ENCODE measurements around the gene RAPGEF3. TPM values are rescaled to one million over a fixed set of nuclear protein-coding genes. Genes with fewer than 3 reads are reported as not detected.
A peak's percentile ranks its signal among the peaks of the same experiment; 100 is the strongest.

The RAPGEF3 gene
- total and polyA plus RNA-seq, 2 experiments from 2014 or later, result 2.1 to 2.6 TPM

DNA sequence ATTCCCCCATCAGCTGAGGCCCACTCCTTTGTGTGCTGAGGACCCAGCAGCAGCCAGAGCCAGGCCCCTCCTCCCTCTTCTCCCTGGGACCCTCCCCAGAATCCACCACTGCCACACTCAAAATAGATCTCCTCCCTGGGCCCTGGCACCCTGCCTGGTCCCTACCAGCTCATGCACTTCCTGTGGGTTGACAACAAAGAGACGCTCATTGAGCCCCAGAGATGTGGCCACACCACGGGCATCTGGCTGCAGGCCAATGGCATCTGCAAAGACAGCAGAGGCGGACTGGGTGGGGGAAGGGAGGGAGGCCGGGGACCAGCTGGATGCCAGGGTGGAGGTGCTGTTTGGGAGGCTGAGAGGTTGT lies 17.4 kb downstream of the RAPGEF3 start:
- H4K20me1 ChIP-seq (ENCODE audit: insufficient read depth, poor library complexity, severe bottlenecking), result no peaks in the 10 kb centered on the region
- H3K9me2 ChIP-seq (replicated peaks; ENCODE audit: insufficient read depth), result no peaks in the 10 kb centered on the region
- H3K27me3 ChIP-seq, result no peaks in the 10 kb centered on the region
- no peak overlapping the region for H3K4me3 ChIP-seq
- no peak overlapping the region for H3K27ac ChIP-seq
- no peak overlapping the region for H2AFZ ChIP-seq
- 66% methylated on average over 3 of the region's 4 CpGs for WGBS (ENCODE audit: low lambda C conversion rate, missing lambda C conversion rate)
- TF ChIP-seq, protein P1, sequence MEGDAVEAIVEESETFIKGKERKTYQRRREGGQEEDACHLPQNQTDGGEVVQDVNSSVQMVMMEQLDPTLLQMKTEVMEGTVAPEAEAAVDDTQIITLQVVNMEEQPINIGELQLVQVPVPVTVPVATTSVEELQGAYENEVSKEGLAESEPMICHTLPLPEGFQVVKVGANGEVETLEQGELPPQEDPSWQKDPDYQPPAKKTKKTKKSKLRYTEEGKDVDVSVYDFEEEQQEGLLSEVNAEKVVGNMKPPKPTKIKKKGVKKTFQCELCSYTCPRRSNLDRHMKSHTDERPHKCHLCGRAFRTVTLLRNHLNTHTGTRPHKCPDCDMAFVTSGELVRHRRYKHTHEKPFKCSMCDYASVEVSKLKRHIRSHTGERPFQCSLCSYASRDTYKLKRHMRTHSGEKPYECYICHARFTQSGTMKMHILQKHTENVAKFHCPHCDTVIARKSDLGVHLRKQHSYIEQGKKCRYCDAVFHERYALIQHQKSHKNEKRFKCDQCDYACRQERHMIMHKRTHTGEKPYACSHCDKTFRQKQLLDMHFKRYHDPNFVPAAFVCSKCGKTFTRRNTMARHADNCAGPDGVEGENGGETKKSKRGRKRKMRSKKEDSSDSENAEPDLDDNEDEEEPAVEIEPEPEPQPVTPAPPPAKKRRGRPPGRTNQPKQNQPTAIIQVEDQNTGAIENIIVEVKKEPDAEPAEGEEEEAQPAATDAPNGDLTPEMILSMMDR (IDR thresholded peaks at IDR 0.05; ENCODE audit: poor library complexity), result no peak
- TF ChIP-seq EZH2 (IDR thresholded peaks at IDR 0.05; ENCODE audit: borderline replicate concordance), result no peak
- no peak overlapping the region for H3K4me2 ChIP-seq
- H3K9me3 ChIP-seq (ENCODE audit: low read depth), result no peaks in the 10 kb centered on the region
- H3K4me1 ChIP-seq (ENCODE audit: insufficient read depth), result peaks cover 8% of the 10 kb centered on the region
- H3K79me2 ChIP-seq, result no peaks in the 10 kb centered on the region
- no peaks in the 10 kb centered on the region for H3K36me3 ChIP-seq (replicated peaks; ENCODE audit: insufficient read depth, low read depth)
- DNase-seq (ENCODE audit: low spot score), result peak; percentile 30

DNA sequence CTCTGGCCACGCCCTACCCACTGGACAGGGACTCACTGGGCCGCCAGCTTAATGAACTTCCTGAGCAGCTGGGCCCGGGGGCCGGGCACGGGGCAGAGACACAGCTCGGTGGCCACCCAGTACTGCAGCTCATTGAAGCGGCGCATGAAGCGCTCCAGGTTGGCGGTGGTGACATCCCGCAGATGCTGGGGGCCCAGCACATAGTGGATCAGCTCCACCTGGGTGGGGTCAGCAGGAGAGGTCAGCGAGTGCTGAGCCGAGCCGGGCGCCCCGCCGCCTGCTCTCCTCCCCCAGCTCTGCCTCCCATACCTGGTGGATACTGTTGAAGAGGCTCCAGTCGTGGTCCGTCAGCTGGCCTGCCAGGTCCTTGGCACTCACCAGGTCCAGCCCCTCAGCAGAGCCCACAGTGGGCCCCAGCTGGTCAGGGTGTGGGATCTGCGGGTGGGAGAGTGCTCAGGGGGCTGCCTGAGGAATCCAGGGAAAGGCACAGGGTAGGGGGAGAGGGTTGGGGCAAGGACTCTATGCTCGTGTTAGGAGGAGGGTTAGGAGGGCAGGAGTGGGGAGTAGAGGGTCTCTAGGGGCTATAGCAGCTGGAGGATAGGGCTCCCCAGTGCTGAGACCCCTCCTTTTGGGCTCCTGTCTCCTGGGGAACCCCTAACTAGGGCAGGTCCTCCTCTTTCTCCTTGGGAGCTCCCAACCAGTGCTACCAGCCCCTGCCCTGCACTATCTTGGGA lies 17.9 kb downstream of the RAPGEF3 start:
- TF ChIP-seq EZH2phosphoT487 (IDR thresholded peaks at IDR 0.05; ENCODE audit: low read depth, severe bottlenecking, unreplicated experiment) (no peak), EZH2 (IDR thresholded peaks at IDR 0.05; ENCODE audit: borderline replicate concordance) (no peak)
- TF ChIP-seq, protein P1 (IDR thresholded peaks at IDR 0.05; ENCODE audit: poor library complexity), result no peak
- no peaks in the 10 kb centered on the region for H4K20me1 ChIP-seq (ENCODE audit: insufficient read depth, poor library complexity, severe bottlenecking)
- no peak overlapping the region for H3K4me3 ChIP-seq
- H3K36me3 ChIP-seq (replicated peaks; ENCODE audit: insufficient read depth, low read depth), result no peaks in the 10 kb centered on the region
- H3K4me2 ChIP-seq, result no peak overlapping the region
- H2AFZ ChIP-seq, result no peak overlapping the region
- H3K9me2 ChIP-seq (replicated peaks; ENCODE audit: insufficient read depth), result no peaks in the 10 kb centered on the region
- H3K79me2 ChIP-seq, result no peaks in the 10 kb centered on the region
- DNase-seq (ENCODE audit: low spot score), result no peak
- H3K9me3 ChIP-seq (ENCODE audit: low read depth), result no peaks in the 10 kb centered on the region
- H3K27ac ChIP-seq, result no peak overlapping the region
- no peaks in the 10 kb centered on the region for H3K27me3 ChIP-seq
- 93% methylated on average over 21 of the region's 21 CpGs for WGBS (ENCODE audit: low lambda C conversion rate, missing lambda C conversion rate)
- H3K4me1 ChIP-seq (ENCODE audit: insufficient read depth), result peaks cover 8% of the 10 kb centered on the region

DNA sequence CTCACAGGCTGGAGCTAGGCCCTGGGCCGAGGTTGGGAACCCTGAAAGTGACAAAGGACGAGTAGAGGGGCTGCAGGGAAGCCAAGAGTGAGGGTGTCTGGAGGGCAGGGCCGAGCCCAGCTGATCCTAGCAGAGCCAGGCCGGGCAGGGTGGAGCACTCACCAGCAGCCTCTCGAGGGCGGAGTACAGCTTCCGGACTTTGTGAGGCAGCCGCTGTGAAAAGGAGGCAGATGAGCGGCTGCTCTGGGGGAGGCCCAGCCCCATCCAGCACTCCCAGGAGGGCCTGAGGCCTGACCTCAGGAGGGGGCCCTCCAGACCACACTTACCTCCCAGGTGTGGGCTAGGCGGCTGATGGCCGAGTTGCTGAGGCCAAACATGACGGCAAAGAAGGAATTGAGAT lies 18.7 kb downstream of the RAPGEF3 start:
- TF ChIP-seq, protein P1 (IDR thresholded peaks at IDR 0.05; ENCODE audit: poor library complexity), result no peak
- TF ChIP-seq EZH2 (IDR thresholded peaks at IDR 0.05; ENCODE audit: borderline replicate concordance) (no peak), EZH2phosphoT487 (IDR thresholded peaks at IDR 0.05; ENCODE audit: low read depth, severe bottlenecking, unreplicated experiment) (no peak)
- no peak overlapping the region for H3K4me3 ChIP-seq
- WGBS (ENCODE audit: low lambda C conversion rate, missing lambda C conversion rate), result 82% methylated on average over 12 of the region's 12 CpGs
- no peak overlapping the region for H3K4me2 ChIP-seq
- no peaks in the 10 kb centered on the region for H3K27me3 ChIP-seq
- no peak for DNase-seq (ENCODE audit: low spot score)
- no peak overlapping the region for H3K27ac ChIP-seq
- H3K79me2 ChIP-seq, result no peaks in the 10 kb centered on the region
- no peaks in the 10 kb centered on the region for H4K20me1 ChIP-seq (ENCODE audit: insufficient read depth, poor library complexity, severe bottlenecking)
- no peaks in the 10 kb centered on the region for H3K9me3 ChIP-seq (ENCODE audit: low read depth)
- H3K36me3 ChIP-seq (replicated peaks; ENCODE audit: insufficient read depth, low read depth), result no peaks in the 10 kb centered on the region
- H3K4me1 ChIP-seq (ENCODE audit: insufficient read depth), result peaks cover 12% of the 10 kb centered on the region
- H3K9me2 ChIP-seq (replicated peaks; ENCODE audit: insufficient read depth), result no peaks in the 10 kb centered on the region
- H2AFZ ChIP-seq, result no peak overlapping the region
